Neuron (in vitro differentiated cells): ENCODE measurements around the gene SDC1.

Experiments used
- H2AFZ ChIP-seq: one replicate; pipeline ENCODE4 v1.6.1; 2013; ENCODE audit warnings: low read depth, mild to moderate bottlenecking, inconsistent platforms, low read length, moderate library complexity
- H3K27me3 ChIP-seq: one replicate; pipeline ENCODE4 v1.6.1; 2013; ENCODE audit warnings: low read length; ENCODE audit not compliant: insufficient read depth
- H3K36me3 ChIP-seq: one replicate; pipeline ENCODE4 v1.6.1; 2013; ENCODE audit warnings: low read length; ENCODE audit not compliant: insufficient read depth
- H3K4me1 ChIP-seq: one replicate; pipeline ENCODE4 v1.6.1; 2013; ENCODE audit warnings: low read length; ENCODE audit not compliant: insufficient read depth
- H3K4me3 ChIP-seq: 2 replicates; pipeline ENCODE4 v1.5.1; 2013; ENCODE audit warnings: mild to moderate bottlenecking, low read length, moderate library complexity
- H3K9me3 ChIP-seq: one replicate; pipeline ENCODE4 v1.6.1; 2013; ENCODE audit warnings: low read length

SDC1 gene

GRCh38 chr2:20223407-20224163 lies 1.3 kb downstream of the SDC1 start:
- Histone ChIP-seq H3K4me1 (peaks cover 28% of the 10 kb centered on the region), H2AFZ (peak overlapping the region; percentile 95), H3K9me3 (no peaks in the 10 kb centered on the region), H3K27me3 (no peaks in the 10 kb centered on the region), H3K4me3 (peak overlapping the region; percentile 77), H3K36me3 (no peaks in the 10 kb centered on the region)

- Histone ChIP-seq H3K27me3 (no peaks in the 10 kb centered on the region), H2AFZ (peak overlapping the region; percentile 95), H3K36me3 (no peaks in the 10 kb centered on the region), H3K9me3 (no peaks in the 10 kb centered on the region), H3K4me3 (peak overlapping the region; percentile 77), H3K4me1 (peaks cover 28% of the 10 kb centered on the region)
Measured at GRCh38 chr2:20222769-20223406, 2.0 kb downstream of the SDC1 start.

GRCh38 chr2:20222014-20222768 lies 2.7 kb downstream of the SDC1 start:
- H3K9me3 ChIP-seq = no peaks in the 10 kb centered on the region

GRCh38 chr2:20221555-20221973 lies 3.4 kb downstream of the SDC1 start:
- Histone ChIP-seq H2AFZ (no peak overlapping the region), H3K9me3 (no peaks in the 10 kb centered on the region), H3K36me3 (no peaks in the 10 kb centered on the region), H3K27me3 (no peaks in the 10 kb centered on the region), H3K4me1 (peaks cover 28% of the 10 kb centered on the region), H3K4me3 (no peak overlapping the region)

More at GRCh38 chr2:20222014-20222768, 2.7 kb downstream of the SDC1 start:
- Histone ChIP-seq H3K4me3 (no peak overlapping the region), H3K27me3 (no peaks in the 10 kb centered on the region), H3K36me3 (no peaks in the 10 kb centered on the region), H3K4me1 (peaks cover 28% of the 10 kb centered on the region), H2AFZ (no peak overlapping the region)

- peaks cover 25% of the 10 kb centered on the region for H3K4me1 ChIP-seq
Measured at GRCh38 chr2:20220806-20221554, 4.0 kb downstream of the SDC1 start.

GRCh38 chr2:20219763-20220380 lies 5.1 kb downstream of the SDC1 start:
- no peaks in the 10 kb centered on the region for H3K36me3 ChIP-seq
- H3K27me3 ChIP-seq = no peaks in the 10 kb centered on the region
- H2AFZ ChIP-seq = no peak overlapping the region
- H3K4me3 ChIP-seq = no peak overlapping the region
- H3K9me3 ChIP-seq = no peaks in the 10 kb centered on the region
- peaks cover 20% of the 10 kb centered on the region for H3K4me1 ChIP-seq

More at GRCh38 chr2:20220806-20221554, 4.0 kb downstream of the SDC1 start:
- H3K36me3 ChIP-seq = no peaks in the 10 kb centered on the region
- H2AFZ ChIP-seq = no peak overlapping the region
- H3K4me3 ChIP-seq = no peak overlapping the region
- no peaks in the 10 kb centered on the region for H3K27me3 ChIP-seq
- H3K9me3 ChIP-seq = no peaks in the 10 kb centered on the region

- no peaks in the 10 kb centered on the region for H3K36me3 ChIP-seq
- no peak overlapping the region for H2AFZ ChIP-seq
- peaks cover 20% of the 10 kb centered on the region for H3K4me1 ChIP-seq
Measured at GRCh38 chr2:20218331-20219320, 6.3 kb downstream of the SDC1 start.

GRCh38 chr2:20217041-20217970 lies 7.6 kb downstream of the SDC1 start:
- no peaks in the 10 kb centered on the region for H3K27me3 ChIP-seq
- H2AFZ ChIP-seq = no peak overlapping the region
- H3K36me3 ChIP-seq = no peaks in the 10 kb centered on the region
- H3K4me3 ChIP-seq = no peak overlapping the region
- no peaks in the 10 kb centered on the region for H3K9me3 ChIP-seq
- peaks cover 19% of the 10 kb centered on the region for H3K4me1 ChIP-seq

More at GRCh38 chr2:20218331-20219320, 6.3 kb downstream of the SDC1 start:
- Histone ChIP-seq H3K9me3 (no peaks in the 10 kb centered on the region), H3K4me3 (no peak overlapping the region), H3K27me3 (no peaks in the 10 kb centered on the region)

GRCh38 chr2:20216130-20217025 lies 8.6 kb downstream of the SDC1 start:
- H3K27me3 ChIP-seq = no peaks in the 10 kb centered on the region
- H3K4me3 ChIP-seq = no peak overlapping the region
- no peak overlapping the region for H2AFZ ChIP-seq
- no peaks in the 10 kb centered on the region for H3K36me3 ChIP-seq
- no peaks in the 10 kb centered on the region for H3K9me3 ChIP-seq
- peaks cover 15% of the 10 kb centered on the region for H3K4me1 ChIP-seq
